Skeletal muscle tissue (tissue), 4 donors: Measurements from ENCODE around the gene NUP93. TPM values are rescaled to one million over a fixed set of nuclear protein-coding genes. Genes with fewer than 3 reads are reported as not detected.
"Not testable (repeated sequence)": the region's sequence is repeated elsewhere in the genome, so short reads cannot be mapped to it uniquely, and the experiment has no call there.

ENCODE experiments used
- H3K27ac ChIP-seq: one replicate; pipeline ENCODE4 v1.7.0; 2013; ENCODE audit warnings: mild to moderate bottlenecking, low read depth, low read length, inconsistent platforms
- H3K27me3 ChIP-seq, 3 donors: one replicate each; pipeline ENCODE4 v1.7.0; 2013; ENCODE audit warnings: low read length in 3 of 3; ENCODE audit not compliant: control insufficient read depth in 3 of 3, insufficient read depth in 3 of 3
- H3K36me3 ChIP-seq, 3 donors: one replicate each; pipeline ENCODE4 v1.7.0; 2013; ENCODE audit warnings: low read length in 3 of 3; ENCODE audit not compliant: control insufficient read depth in 3 of 3, insufficient read depth in 3 of 3
- H3K4me1 ChIP-seq, 3 donors: one replicate each; pipeline ENCODE4 v1.7.0; 2013; ENCODE audit warnings: low read length in 3 of 3, mild to moderate bottlenecking in 3 of 3; ENCODE audit not compliant: control insufficient read depth in 3 of 3, insufficient read depth in 3 of 3
- H3K4me3 ChIP-seq, 3 donors: one replicate each; pipeline ENCODE4 v1.7.0; 2013; ENCODE audit warnings: low read length in 3 of 3
- H3K9ac ChIP-seq, 3 donors: one replicate each; pipeline ENCODE4 v1.7.0; 2013; ENCODE audit warnings: low read length in 3 of 3, mild to moderate bottlenecking in 3 of 3, moderate library complexity in 2 of 3, low read depth in 1 of 3
- H3K9me3 ChIP-seq, 3 donors: one replicate each; pipeline ENCODE4 v1.7.0; 2013; ENCODE audit warnings: low read length in 3 of 3; ENCODE audit not compliant: control insufficient read depth in 3 of 3
- total RNA-seq: library from RNA; depleted of rRNA; stranded (reverse); fragments of >200 nt; gene quantifications from one replicate; pipeline ENCODE4 v1.2.3, GENCODE V29; 2014
- donor health status: Osteomylitis.

Gene NUP93
- total RNA-seq, 1 donor from 2014 or later = 54.8 TPM

- no peak overlapping the region for H3K27ac ChIP-seq
- H3K4me1 ChIP-seq = peaks cover 0 to 4% (median 0%) of the 10 kb centered on the region in 3 donors
These were observed 130.5 kb downstream of the NUP93 start for GRCh38 chr16:56860226-56861020.

GRCh38 chr16:56861092-56861610 lies 131.2 kb downstream of the NUP93 start:
- no peak overlapping the region for H3K4me3 ChIP-seq
- no peaks in the 10 kb centered on the region for H3K36me3 ChIP-seq
- H3K9ac ChIP-seq = no peak overlapping the region
- no peak overlapping the region for H3K27ac ChIP-seq
- no peaks in the 10 kb centered on the region for H3K27me3 ChIP-seq
- peaks cover 0 to 4% (median 0%) of the 10 kb centered on the region in 3 donors for H3K4me1 ChIP-seq
- H3K9me3 ChIP-seq = no peaks in the 10 kb centered on the region

More at GRCh38 chr16:56860226-56861020, 130.5 kb downstream of the NUP93 start:
- Histone ChIP-seq H3K9ac (no peak overlapping the region), H3K9me3 (no peaks in the 10 kb centered on the region), H3K27me3 (peaks cover 0 to under 1% (median 0%) of the 10 kb centered on the region in 3 donors), H3K4me3 (no peak overlapping the region), H3K36me3 (no peaks in the 10 kb centered on the region)

- Histone ChIP-seq H3K36me3 (no peaks in the 10 kb centered on the region), H3K4me3 (no peak overlapping the region), H3K9ac (no peak overlapping the region), H3K4me1 (peaks cover 0 to 4% (median 0%) of the 10 kb centered on the region in 3 donors), H3K27ac (no peak overlapping the region), H3K9me3 (no peaks in the 10 kb centered on the region), H3K27me3 (no peaks in the 10 kb centered on the region)
These were observed 131.8 kb downstream of the NUP93 start for GRCh38 chr16:56861756-56862155.

- no peak overlapping the region for H3K4me3 ChIP-seq
These were observed 132.8 kb downstream of the NUP93 start for GRCh38 chr16:56862776-56863175.

GRCh38 chr16:56864960-56865359 lies 135.0 kb downstream of the NUP93 start, which contains the start of gene SLC12A3:
SLC12A3 (plus strand) TSS chr16:56865207; CDS start chr16:56865236, 29 bp downstream.
- Histone ChIP-seq H3K27ac (no peak within 1 kb of the TSS), H3K27me3 (no peaks in the 10 kb centered on the region), H3K9me3 (no peaks in the 10 kb centered on the region), H3K4me1 (peaks cover 10% of the 10 kb centered on the region in 3 donors), H3K9ac (no peak within 1 kb of the TSS), H3K36me3 (no peaks in the 10 kb centered on the region), H3K4me3 (no peak within 1 kb of the TSS)

More at GRCh38 chr16:56862776-56863175, 132.8 kb downstream of the NUP93 start:
- H3K27me3 ChIP-seq = no peaks in the 10 kb centered on the region
- H3K9me3 ChIP-seq = no peaks in the 10 kb centered on the region
- no peak overlapping the region for H3K9ac ChIP-seq
- H3K27ac ChIP-seq = no peak overlapping the region
- H3K4me1 ChIP-seq = peaks cover 5 to 9% (median 5%) of the 10 kb centered on the region in 3 donors
- H3K36me3 ChIP-seq = no peaks in the 10 kb centered on the region

GRCh38 chr16:56865394-56866062 lies 135.6 kb downstream of the NUP93 start:
- Histone ChIP-seq H3K9me3 (no peaks in the 10 kb centered on the region), H3K27me3 (no peaks in the 10 kb centered on the region), H3K9ac (no peak overlapping the region), H3K36me3 (no peaks in the 10 kb centered on the region), H3K27ac (no peak overlapping the region), H3K4me3 (no peak overlapping the region), H3K4me1 (peaks cover 10% of the 10 kb centered on the region in 3 donors)

GRCh38 chr16:56866955-56867830 lies 137.3 kb downstream of the NUP93 start:
- peaks cover 10% of the 10 kb centered on the region in 3 donors for H3K4me1 ChIP-seq
- peak overlapping the region; percentile 37 to 51 (median 47) for H3K9ac ChIP-seq
- no peaks in the 10 kb centered on the region for H3K27me3 ChIP-seq
- H3K27ac ChIP-seq = no peak overlapping the region
- peak overlapping the region; percentile 43 to 54 (median 45) for H3K4me3 ChIP-seq
- H3K9me3 ChIP-seq = no peaks in the 10 kb centered on the region
- H3K36me3 ChIP-seq = no peaks in the 10 kb centered on the region

- H3K27me3 ChIP-seq = no peaks in the 10 kb centered on the region
- H3K9me3 ChIP-seq = no peaks in the 10 kb centered on the region
- H3K36me3 ChIP-seq = no peaks in the 10 kb centered on the region
- peaks cover 8 to 10% (median 10%) of the 10 kb centered on the region in 3 donors for H3K4me1 ChIP-seq
- peak overlapping the region in 1 of 3 donors; percentile 47 for H3K9ac ChIP-seq
- H3K4me3 ChIP-seq = no peak overlapping the region
- no peak overlapping the region for H3K27ac ChIP-seq
These were observed 138.2 kb downstream of the NUP93 start for GRCh38 chr16:56868175-56868574.

- not testable (repeated sequence) for H3K27ac ChIP-seq, H3K9me3 ChIP-seq, H3K9ac ChIP-seq, H3K4me3 ChIP-seq, H3K27me3 ChIP-seq, H3K36me3 ChIP-seq
- peaks cover 6 to 10% (median 10%) of the 10 kb centered on the region in 3 donors for H3K4me1 ChIP-seq
These were observed 138.8 kb downstream of the NUP93 start for GRCh38 chr16:56868766-56869165.
